ENCODE results near the gene TSPY3.
"Not testable (repeated sequence)": the region's sequence is repeated elsewhere in the genome, so short reads cannot be mapped to it uniquely, and the experiment has no call there.

TSPY3 gene
- 0 reads per million in 2 donors for total RNA-seq

GRCh38 chrY:9398121-9398520 is at the start of gene TSPY3:
TSS of gene TSPY3 (plus strand) at chrY:9398421. CDS start at chrY:9398467, 46 bp downstream.
- DNase-seq, result not testable (repeated sequence)

- not testable (repeated sequence) for DNase-seq
Observed at GRCh38 chrY:9357497-9357896, 40.7 kb upstream of the TSPY3 start, which contains the start of gene TSPY8. TSS of gene TSPY8 (plus strand) at chrY:9357797. CDS start at chrY:9357843, 46 bp downstream.

GRCh38 chrY:9396527-9396926 is 1.7 kb upstream of the TSPY3 start:
- not testable (repeated sequence) for DNase-seq
